A673 (cell line): ENCODE results near the gene FGF14. TPM values are rescaled to one million over a fixed set of nuclear protein-coding genes. Genes with fewer than 3 reads are reported as not detected.

Experiments
- BruUV-seq: library from RNA; stranded (reverse); fragments of 400-500 nt; replicated peaks from 2 replicates; lab custom pipeline; 2021; lab: Mats Ljungman, UMichigan
- CTCF ChIA-PET: fragments of 300-600 bp; sonication (Branson Sonifier 250); formaldehyde crosslinking; loops from one replicate; lab custom pipeline; 2022; ENCODE audit warnings: antibody characterized with exemption; lab: Charles Lee
- POLR2A ChIA-PET: fragments of 300-600 bp; sonication (Branson Sonifier 250); formaldehyde crosslinking; loops from one replicate; lab custom pipeline; 2022; ENCODE audit warnings: antibody characterized with exemption; ENCODE audit not compliant: low non-redundant PET; lab: Charles Lee
- DNase-seq: peaks from one replicate; pipeline ENCODE4 v3.0.0-alpha.2; 2015; ENCODE audit warnings: low spot score
- H3K27ac ChIP-seq: fragments of 200-600 bp; sonication (generic); 2 replicates; pipeline ENCODE4 v1.5.1; 2016; ENCODE audit warnings: mixed run types, low read depth, mild to moderate bottlenecking, mixed read lengths, antibody characterized with exemption, low read length; ENCODE audit not compliant: poor library complexity, severe bottlenecking
- H3K27me3 ChIP-seq: fragments of 200-600 bp; sonication (generic); replicated peaks from 2 replicates; pipeline ENCODE4 v1.6.1; 2017; ENCODE audit warnings: mixed run types, low read depth, mild to moderate bottlenecking, mixed read lengths, antibody characterized with exemption, low read length; ENCODE audit not compliant: insufficient read depth, poor library complexity
- H3K36me3 ChIP-seq: fragments of 200-600 bp; sonication (generic); 2 replicates; pipeline ENCODE4 v1.6.1; 2016; ENCODE audit warnings: mixed run types, mild to moderate bottlenecking, mixed read lengths, antibody characterized with exemption, low read length; ENCODE audit not compliant: insufficient read depth, poor library complexity, severe bottlenecking
- H3K4me1 ChIP-seq: fragments of 200-600 bp; sonication (generic); 2 replicates; pipeline ENCODE4 v1.6.1; 2017; ENCODE audit warnings: mixed run types, mild to moderate bottlenecking, mixed read lengths, antibody characterized with exemption, low read length; ENCODE audit not compliant: insufficient read depth, poor library complexity, severe bottlenecking
- H3K4me3 ChIP-seq: fragments of 200-600 bp; sonication (generic); 2 replicates; pipeline ENCODE4 v1.5.1; 2016; ENCODE audit warnings: low read depth, mixed run types, mild to moderate bottlenecking, mixed read lengths, low read length; ENCODE audit not compliant: poor library complexity, severe bottlenecking
- H3K9me3 ChIP-seq: fragments of 200-600 bp; sonication (generic); 2 replicates; pipeline ENCODE4 v1.6.1; 2016; ENCODE audit warnings: mixed run types, low read depth, mild to moderate bottlenecking, mixed read lengths, antibody characterized with exemption, low read length; ENCODE audit not compliant: poor library complexity, severe bottlenecking
- EZH2 ChIP-seq: fragments of 200-600 bp; sonication (generic); IDR thresholded peaks from 2 replicates; pipeline ENCODE4 v1.6.1; 2017; ENCODE audit warnings: borderline replicate concordance, low read depth, mild to moderate bottlenecking, mixed read lengths, antibody characterized with exemption, low read length; ENCODE audit not compliant: poor library complexity, severe bottlenecking
- intact Hi-C: fragments of 100-400 bp; cut with micrococcal nuclease; formaldehyde crosslinking; loops from one replicate; pipeline ENCODE4 v1.10.0; 2022; ENCODE audit not compliant: unreplicated experiment
- total RNA-seq: library from RNA; stranded (reverse); gene quantifications from 2 replicates; pipeline ENCODE4 v1.2.3, GENCODE V29; 2021
- TF ChIP-seq, protein P1 (sequence below): fragments of 300-800, 200-600 bp; sonication (generic); conservative IDR thresholded peaks from 2 replicates; pipeline ENCODE4 v1.5.1; 2017; ENCODE audit warnings: low read depth, mild to moderate bottlenecking, antibody characterized with exemption, low read length, moderate library complexity, mixed read lengths

Gene FGF14
- total RNA-seq, 1 experiment from 2014 or later, result 19.7 TPM

- intact Hi-C loops, result no loop called here
- no TSS peak for BruUV-seq
- Histone ChIP-seq H3K4me1 (peaks cover 11% of the 10 kb centered on the region), H3K27me3 (no peaks in the 10 kb centered on the region), H3K36me3 (no peaks in the 10 kb centered on the region), H3K27ac (no peak overlapping the region), H3K4me3 (no peak overlapping the region), H3K9me3 (no peaks in the 10 kb centered on the region)
- CTCF ChIA-PET, result no interaction called here
- POLR2A ChIA-PET, result no interaction called here
- no peak for TF ChIP-seq EZH2
- TF ChIP-seq, protein P1, sequence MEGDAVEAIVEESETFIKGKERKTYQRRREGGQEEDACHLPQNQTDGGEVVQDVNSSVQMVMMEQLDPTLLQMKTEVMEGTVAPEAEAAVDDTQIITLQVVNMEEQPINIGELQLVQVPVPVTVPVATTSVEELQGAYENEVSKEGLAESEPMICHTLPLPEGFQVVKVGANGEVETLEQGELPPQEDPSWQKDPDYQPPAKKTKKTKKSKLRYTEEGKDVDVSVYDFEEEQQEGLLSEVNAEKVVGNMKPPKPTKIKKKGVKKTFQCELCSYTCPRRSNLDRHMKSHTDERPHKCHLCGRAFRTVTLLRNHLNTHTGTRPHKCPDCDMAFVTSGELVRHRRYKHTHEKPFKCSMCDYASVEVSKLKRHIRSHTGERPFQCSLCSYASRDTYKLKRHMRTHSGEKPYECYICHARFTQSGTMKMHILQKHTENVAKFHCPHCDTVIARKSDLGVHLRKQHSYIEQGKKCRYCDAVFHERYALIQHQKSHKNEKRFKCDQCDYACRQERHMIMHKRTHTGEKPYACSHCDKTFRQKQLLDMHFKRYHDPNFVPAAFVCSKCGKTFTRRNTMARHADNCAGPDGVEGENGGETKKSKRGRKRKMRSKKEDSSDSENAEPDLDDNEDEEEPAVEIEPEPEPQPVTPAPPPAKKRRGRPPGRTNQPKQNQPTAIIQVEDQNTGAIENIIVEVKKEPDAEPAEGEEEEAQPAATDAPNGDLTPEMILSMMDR, result no peak
- no peak for DNase-seq
Measured at GRCh38 chr13:101749584-101749983, 652.3 kb downstream of the FGF14 start.

GRCh38 chr13:101747039-101747438, 654.8 kb downstream of the FGF14 start:
- intact Hi-C loops, result no loop called here
- Histone ChIP-seq H3K27me3 (no peaks in the 10 kb centered on the region), H3K36me3 (no peaks in the 10 kb centered on the region), H3K4me1 (peaks cover 11% of the 10 kb centered on the region), H3K4me3 (no peak overlapping the region), H3K27ac (no peak overlapping the region), H3K9me3 (no peaks in the 10 kb centered on the region)
- no TSS peak for BruUV-seq
- ChIA-PET CTCF (no interaction called here), POLR2A (no interaction called here)
- DNase-seq, result no peak
- no peak for TF ChIP-seq EZH2
- TF ChIP-seq, protein P1, result no peak

DNA sequence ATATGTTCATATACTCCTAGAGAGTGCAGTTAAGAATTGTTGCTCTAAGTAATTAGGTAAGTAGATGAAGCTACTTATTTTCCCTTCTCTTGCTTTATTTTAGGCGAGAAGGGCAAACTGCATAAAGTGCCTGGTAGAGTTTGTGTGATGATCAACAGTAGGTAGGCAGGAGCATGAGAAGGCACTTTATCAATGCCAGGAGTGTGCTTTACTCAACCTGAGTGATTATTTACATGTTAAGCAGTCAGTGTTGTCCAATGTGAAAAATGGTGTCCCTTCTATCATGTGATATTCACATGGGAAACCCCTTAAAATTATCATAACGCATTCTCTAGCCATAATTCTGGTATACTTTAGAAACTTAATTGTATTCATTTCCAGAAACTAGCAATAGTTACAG, 655.3 kb downstream of the FGF14 start:
- H3K36me3 ChIP-seq, result no peaks in the 10 kb centered on the region
- no peak for DNase-seq
- peaks cover 7% of the 10 kb centered on the region for H3K4me1 ChIP-seq
- H3K9me3 ChIP-seq, result no peaks in the 10 kb centered on the region
- H3K27me3 ChIP-seq, result no peaks in the 10 kb centered on the region
- BruUV-seq, result no TSS peak
- TF ChIP-seq, protein P1, result no peak
- TF ChIP-seq EZH2, result no peak
- H3K27ac ChIP-seq, result no peak overlapping the region
- H3K4me3 ChIP-seq, result no peak overlapping the region
- intact Hi-C loops, result no loop called here
- POLR2A ChIA-PET, result no interaction called here
- CTCF ChIA-PET, result no interaction called here
